Embryonic facial prominence (tissue), 1 donor: ENCODE results near the gene MXRA8.

ENCODE experiments used
- DNase-seq: peaks from one replicate; pipeline ENCODE4 v3.0.0-alpha.2; 2016; ENCODE audit errors: extremely low spot score

MXRA8 gene

GRCh38 chr1:1366699-1367066, 8.3 kb upstream of the MXRA8 start:
- DNase-seq = no peak

- DNase-seq = no peak
Measured at GRCh38 chr1:1365875-1366698, 7.7 kb upstream of the MXRA8 start.

GRCh38 chr1:1364266-1364665, 5.9 kb upstream of the MXRA8 start:
- DNase-seq = no peak

GRCh38 chr1:1361982-1362423, 3.6 kb upstream of the MXRA8 start:
- DNase-seq = no peak

- DNase-seq = no peak
Measured at GRCh38 chr1:1361233-1361981, 3.1 kb upstream of the MXRA8 start.

- DNase-seq = no peak
Measured at GRCh38 chr1:1360506-1361169, 2.3 kb upstream of the MXRA8 start.

GRCh38 chr1:1359664-1360468, 1.5 kb upstream of the MXRA8 start:
- peak; percentile 49 for DNase-seq

- peak; percentile 77 for DNase-seq
Measured at GRCh38 chr1:1359308-1359663, 931 bp upstream of the MXRA8 start.

GRCh38 chr1:1357871-1358432, 403 bp downstream of the MXRA8 start:
- no peak for DNase-seq

GRCh38 chr1:1356796-1357401, 1.5 kb downstream of the MXRA8 start:
- no peak for DNase-seq

GRCh38 chr1:1356166-1356795, 2.1 kb downstream of the MXRA8 start:
- DNase-seq = no peak

- no peak for DNase-seq
Measured at GRCh38 chr1:1355416-1355815, 2.9 kb downstream of the MXRA8 start.

- no peak for DNase-seq
Measured at GRCh38 chr1:1354271-1355247, 3.8 kb downstream of the MXRA8 start.

- no peak for DNase-seq
Measured at GRCh38 chr1:1353389-1354151, 4.8 kb downstream of the MXRA8 start.

- no peak for DNase-seq
Measured at GRCh38 chr1:1352786-1353388, 5.5 kb downstream of the MXRA8 start.

GRCh38 chr1:1351511-1352427, 6.6 kb downstream of the MXRA8 start:
- DNase-seq = no peak
